HepG2 (cell line): ENCODE measurements around the gene KCND3. TPM values are rescaled to one million over a fixed set of nuclear protein-coding genes. Genes with fewer than 3 reads are reported as not detected.

Source experiments
- ATAC-seq: fragments of 200-7000 bp; cut with Tn5 transposase; 3 replicates; pipeline ENCODE4 v1.9.1; 2020; ENCODE audit warnings: mild to moderate bottlenecking, moderate library complexity
- BruUV-seq: library from RNA; stranded (reverse); fragments of 400-500 nt; replicated peaks from 2 replicates; lab custom pipeline; 2021; lab: Mats Ljungman, UMichigan
- CTCF ChIA-PET: fragments of 300-600 bp; formaldehyde crosslinking; extraction: SDS; loops from one replicate; lab custom pipeline; 2021; ENCODE audit warnings: low total read pairs, inconsistent platforms, low intra/inter-chr PET ratio; lab: Yijun Ruan, JAX
- POLR2A ChIA-PET: fragments of 350-600 bp; sonication (Branson Sonifier 250); formaldehyde crosslinking; loops from one replicate; lab custom pipeline; 2020; ENCODE audit warnings: antibody characterized with exemption, inconsistent platforms; lab: Yijun Ruan, JAX
- DNase-seq: peaks from one replicate; pipeline ENCODE4 v3.0.0-alpha.2; 2015; ENCODE audit warnings: low spot score
- FAIRE-seq: peaks from 3 replicates; lab custom pipeline; 2011; peaks lifted over from hg19 to GRCh38; lab: Jason Lieb, UNC
- H2AFZ ChIP-seq: one replicate; pipeline ENCODE4 v1.6.1; 2011; ENCODE audit warnings: low read length, inconsistent platforms
- H3K27ac ChIP-seq: fragments of 300-600 bp; 3 replicates; pipeline ENCODE4 v1.8.0; 2011; ENCODE audit warnings: mixed run types, mild to moderate bottlenecking, mixed read lengths, low read length, inconsistent platforms; ENCODE audit not compliant: insufficient read depth; ENCODE audit errors: extremely low read length
- H3K27me3 ChIP-seq, 2 experiments: fragments of 200-600 bp in 1 of 2; 2 replicates in 1 of 2; 3 replicates in 1 of 2; pipeline versions ENCODE4 v1.6.0 to v1.8.0; 2011; ENCODE audit warnings: low read length in 2 of 2, mild to moderate bottlenecking in 2 of 2, moderate library complexity in 2 of 2, inconsistent platforms in 1 of 2; ENCODE audit not compliant: insufficient read depth in 2 of 2, control insufficient read depth in 1 of 2
- H3K36me3 ChIP-seq, 2 experiments: fragments of 200-600 bp in 1 of 2; replicated peaks in 1 of 2; 2 replicates in 1 of 2; 3 replicates in 1 of 2; pipeline versions ENCODE4 v1.5.1 to v1.8.0; 2011; ENCODE audit warnings: low read length in 2 of 2, inconsistent platforms in 1 of 2; ENCODE audit not compliant: insufficient read depth in 2 of 2, control insufficient read depth in 1 of 2
- H3K4me1 ChIP-seq: 2 replicates; pipeline ENCODE4 v1.5.1; 2012; ENCODE audit warnings: low read length, inconsistent platforms; ENCODE audit not compliant: insufficient read depth
- H3K4me2 ChIP-seq: 2 replicates; pipeline ENCODE4 v1.6.0; 2011; ENCODE audit warnings: low read depth, low read length, inconsistent platforms
- H3K4me3 ChIP-seq, 3 experiments: fragments of 200-600 bp in 1 of 3; sonication (generic), shearing (Covaris generic) in 1 of 3; replicated peaks in 1 of 3; 2 replicates each; pipeline ENCODE4 v1.5.1; 2011 to 2016; ENCODE audit warnings: low read length in 3 of 3, inconsistent platforms in 2 of 3, low read depth in 2 of 3, mild to moderate bottlenecking in 2 of 3, control low read depth in 1 of 3, mixed read lengths in 1 of 3; ENCODE audit not compliant: insufficient read depth in 1 of 3
- H3K79me2 ChIP-seq: one replicate; pipeline ENCODE4 v1.6.1; 2011; ENCODE audit warnings: low read length, inconsistent platforms; ENCODE audit not compliant: insufficient read depth
- H3K9ac ChIP-seq: 2 replicates; pipeline ENCODE4 v1.6.0; 2011; ENCODE audit warnings: mild to moderate bottlenecking, low read depth, low read length, inconsistent platforms; ENCODE audit not compliant: insufficient read depth
- H3K9me3 ChIP-seq: 2 replicates; pipeline ENCODE4 v1.5.1; 2012; ENCODE audit warnings: mild to moderate bottlenecking, low read length
- H4K20me1 ChIP-seq: 2 replicates; pipeline ENCODE4 v1.6.0; 2011; ENCODE audit warnings: inconsistent platforms, mild to moderate bottlenecking, low read length, moderate library complexity; ENCODE audit not compliant: insufficient read depth
- BCLAF1 ChIP-seq: fragments of 450-650 bp; IDR thresholded peaks from 2 replicates; pipeline ENCODE4 v1.6.1; 2017; ENCODE audit warnings: mild to moderate bottlenecking
- HNRNPLL ChIP-seq: fragments of 200-400 bp; formaldehyde crosslinking; IDR thresholded peaks from 2 replicates; pipeline ENCODE4 v1.6.1; 2017; ENCODE audit warnings: mild to moderate bottlenecking, low read depth, low read length; ENCODE audit not compliant: poor library complexity, severe bottlenecking
- NAIF1 ChIP-seq: sonication (generic); formaldehyde crosslinking; IDR thresholded peaks from 2 replicates; pipeline ENCODE4 v1.5.0; 2020; ENCODE audit warnings: mild to moderate bottlenecking, missing genetic modification reagents, borderline replicate concordance
- NFKB2 ChIP-seq: sonication (generic); formaldehyde crosslinking; IDR thresholded peaks from 2 replicates; pipeline ENCODE4 v1.4.0; 2020; ENCODE audit warnings: missing genetic modification reagents, borderline replicate concordance
- SATB2 ChIP-seq: sonication (generic); formaldehyde crosslinking; IDR thresholded peaks from 2 replicates; pipeline ENCODE4 v1.5.0; 2020; ENCODE audit warnings: missing genetic modification reagents
- WGBS: methylation state at CpG from one replicate; pipeline ENCODE4 v1.1.6; 2017; ENCODE audit warnings: low lambda C conversion rate; 5-methylcytosine and 5-hydroxymethylcytosine counted together
- in situ Hi-C: cut with HindIII; loops from 2 replicates; pipeline ENCODE4 v1.10.0; 2017; ENCODE audit warnings: low pct_unique_long_range_greater_than_20kb; ENCODE audit not compliant: extremely low pct_ligation_motif_present
- intact Hi-C: fragments of 100-400 bp; cut with micrococcal nuclease; formaldehyde crosslinking; loops from one replicate; pipeline ENCODE4 v1.10.0; 2022; ENCODE audit not compliant: unreplicated experiment
- polyA plus RNA-seq, 8 experiments: library from polyadenylated mRNA; depleted of rRNA in 3 of 8; stranded (reverse) in 7 of 8; unstranded in 1 of 8; fragments of >200 nt; fragmentation: Illumina TruSeq in 4 of 8; extraction: Trizol in 4 of 8; gene quantifications; 2 replicates each; pipeline versions ENCODE4 v1.2.1 to v1.2.3, GENCODE V29; 2011 to 2016; ENCODE audit warnings: low read depth in 4 of 8, missing spikeins in 1 of 8, mixed read lengths in 1 of 8; ENCODE audit not compliant: insufficient read depth in 1 of 8
- total RNA-seq, 5 experiments: library from RNA; depleted of rRNA; stranded (reverse); fragments of >200 nt; fragmentation: Illumina TruSeq; extraction: Trizol; gene quantifications; 2 replicates each; pipeline ENCODE4 v1.2.3, GENCODE V29; 2016; ENCODE audit warnings: low read depth in 1 of 5
- TF ChIP-seq, protein P1 (sequence below): sonication (generic); formaldehyde crosslinking; IDR thresholded peaks from 2 replicates; pipeline ENCODE4 v1.4.0; 2020; ENCODE audit warnings: mild to moderate bottlenecking, missing genetic modification reagents
- TF ChIP-seq, protein P2 (sequence below): sonication (generic); formaldehyde crosslinking; IDR thresholded peaks from 2 replicates; pipeline ENCODE4 v1.5.0; 2020; ENCODE audit warnings: mild to moderate bottlenecking, missing genetic modification reagents

KCND3 gene
- total and polyA plus RNA-seq, 2 of the 13 experiments (the other 11 are each of a cell fraction or from before 2014, with no cell fraction given): 0.04 TPM; not detected in 1

GRCh38 chr1:111850109-111850508, 139.4 kb downstream of the KCND3 start:
- H3K4me3 ChIP-seq: no peak overlapping the region
- WGBS: 0% methylated on average over 2 of the region's 2 CpGs
- peaks cover 7 to 29% of the 10 kb centered on the region in 2 experiments for H3K27me3 ChIP-seq
- H3K9ac ChIP-seq: no peak overlapping the region
- no TSS peak for BruUV-seq
- no peaks in the 10 kb centered on the region for H3K79me2 ChIP-seq
- H4K20me1 ChIP-seq: no peaks in the 10 kb centered on the region
- H3K27ac ChIP-seq: no peak overlapping the region
- POLR2A ChIA-PET: no interaction called here
- intact Hi-C loops (no loop called here), in situ Hi-C loops (no loop called here)
- no peaks in the 10 kb centered on the region for H3K4me1 ChIP-seq
- ATAC-seq (no peak), DNase-seq (no peak), FAIRE-seq (no peak)
- no peak overlapping the region for H3K4me2 ChIP-seq
- no peak for TF ChIP-seq HNRNPLL
- TF ChIP-seq NFKB2 (CRISPR knock-in tag): no peak
- TF ChIP-seq, protein P1, sequence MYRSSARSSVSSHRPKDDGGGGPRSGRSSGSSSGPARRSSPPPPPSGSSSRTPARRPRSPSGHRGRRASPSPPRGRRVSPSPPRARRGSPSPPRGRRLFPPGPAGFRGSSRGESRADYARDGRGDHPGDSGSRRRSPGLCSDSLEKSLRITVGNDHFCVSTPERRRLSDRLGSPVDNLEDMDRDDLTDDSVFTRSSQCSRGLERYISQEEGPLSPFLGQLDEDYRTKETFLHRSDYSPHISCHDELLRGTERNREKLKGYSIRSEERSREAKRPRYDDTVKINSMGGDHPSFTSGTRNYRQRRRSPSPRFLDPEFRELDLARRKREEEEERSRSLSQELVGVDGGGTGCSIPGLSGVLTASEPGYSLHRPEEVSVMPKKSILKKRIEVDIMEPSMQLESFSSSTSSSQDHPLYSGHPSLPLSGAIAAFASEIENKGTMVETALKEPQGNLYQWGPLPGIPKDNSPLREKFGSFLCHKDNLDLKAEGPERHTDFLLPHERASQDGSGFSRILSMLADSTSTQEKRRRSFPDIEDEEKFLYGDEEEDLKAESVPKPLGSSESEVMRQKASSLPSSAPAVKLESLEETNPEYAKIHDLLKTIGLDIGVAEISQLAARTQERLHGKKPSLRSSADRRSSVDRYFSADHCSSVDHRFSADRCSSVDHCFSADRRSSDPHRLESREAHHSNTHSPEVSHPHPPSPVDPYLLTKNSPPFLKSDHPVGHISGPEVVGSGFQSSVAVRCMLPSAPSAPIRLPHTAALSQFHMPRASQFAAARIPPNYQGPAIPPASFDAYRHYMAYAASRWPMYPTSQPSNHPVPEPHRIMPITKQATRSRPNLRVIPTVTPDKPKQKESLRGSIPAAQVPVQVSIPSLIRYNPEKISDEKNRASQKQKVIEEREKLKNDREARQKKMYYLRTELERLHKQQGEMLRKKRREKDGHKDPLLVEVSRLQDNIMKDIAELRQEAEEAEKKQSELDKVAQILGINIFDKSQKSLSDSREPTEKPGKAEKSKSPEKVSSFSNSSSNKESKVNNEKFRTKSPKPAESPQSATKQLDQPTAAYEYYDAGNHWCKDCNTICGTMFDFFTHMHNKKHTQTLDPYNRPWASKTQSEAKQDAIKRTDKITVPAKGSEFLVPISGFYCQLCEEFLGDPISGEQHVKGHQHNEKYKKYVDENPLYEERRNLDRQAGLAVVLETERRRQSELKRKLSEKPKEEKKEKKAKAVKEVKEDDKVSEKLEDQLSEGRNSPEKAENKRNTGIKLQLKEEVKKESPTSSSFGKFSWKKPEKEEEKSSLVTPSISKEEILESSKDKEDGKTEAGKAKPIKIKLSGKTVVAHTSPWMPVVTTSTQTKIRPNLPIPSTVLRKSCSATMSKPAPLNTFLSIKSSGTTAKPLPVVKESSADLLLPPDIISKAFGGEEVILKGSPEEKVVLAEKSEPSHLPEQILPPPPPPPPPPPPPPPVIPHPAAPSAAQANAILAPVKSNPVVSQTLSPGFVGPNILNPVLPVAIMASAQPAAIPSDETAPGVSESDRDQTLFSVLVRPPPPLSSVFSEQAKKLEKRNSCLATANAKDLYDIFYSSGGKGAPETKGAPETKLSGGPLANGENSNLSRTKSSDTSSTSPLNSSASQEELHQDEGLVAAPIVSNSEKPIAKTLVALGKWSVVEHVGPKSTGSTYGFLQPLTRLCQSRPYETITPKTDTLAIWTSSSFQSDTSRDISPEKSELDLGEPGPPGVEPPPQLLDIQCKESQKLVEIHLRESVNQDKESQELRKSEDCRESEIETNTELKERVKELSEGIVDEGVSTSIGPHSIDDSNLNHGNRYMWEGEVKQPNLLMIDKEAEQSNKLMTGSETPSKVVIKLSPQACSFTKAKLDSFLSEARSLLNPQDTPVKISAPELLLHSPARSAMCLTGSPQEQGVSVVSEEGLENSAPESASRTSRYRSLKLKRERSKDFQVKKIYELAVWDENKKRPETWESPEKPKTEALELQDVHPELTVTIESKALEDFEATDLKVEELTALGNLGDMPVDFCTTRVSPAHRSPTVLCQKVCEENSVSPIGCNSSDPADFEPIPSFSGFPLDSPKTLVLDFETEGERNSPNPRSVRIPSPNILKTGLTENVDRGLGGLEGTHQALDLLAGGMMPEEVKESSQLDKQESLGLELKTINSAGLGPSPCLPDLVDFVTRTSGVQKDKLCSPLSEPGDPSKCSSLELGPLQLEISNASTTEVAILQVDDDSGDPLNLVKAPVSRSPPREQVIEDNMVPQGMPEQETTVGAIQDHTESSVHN (CRISPR knock-in tag): no peak
- TF ChIP-seq BCLAF1: no peak
- TF ChIP-seq NAIF1 (CRISPR knock-in tag): no peak
- TF ChIP-seq, protein P2, sequence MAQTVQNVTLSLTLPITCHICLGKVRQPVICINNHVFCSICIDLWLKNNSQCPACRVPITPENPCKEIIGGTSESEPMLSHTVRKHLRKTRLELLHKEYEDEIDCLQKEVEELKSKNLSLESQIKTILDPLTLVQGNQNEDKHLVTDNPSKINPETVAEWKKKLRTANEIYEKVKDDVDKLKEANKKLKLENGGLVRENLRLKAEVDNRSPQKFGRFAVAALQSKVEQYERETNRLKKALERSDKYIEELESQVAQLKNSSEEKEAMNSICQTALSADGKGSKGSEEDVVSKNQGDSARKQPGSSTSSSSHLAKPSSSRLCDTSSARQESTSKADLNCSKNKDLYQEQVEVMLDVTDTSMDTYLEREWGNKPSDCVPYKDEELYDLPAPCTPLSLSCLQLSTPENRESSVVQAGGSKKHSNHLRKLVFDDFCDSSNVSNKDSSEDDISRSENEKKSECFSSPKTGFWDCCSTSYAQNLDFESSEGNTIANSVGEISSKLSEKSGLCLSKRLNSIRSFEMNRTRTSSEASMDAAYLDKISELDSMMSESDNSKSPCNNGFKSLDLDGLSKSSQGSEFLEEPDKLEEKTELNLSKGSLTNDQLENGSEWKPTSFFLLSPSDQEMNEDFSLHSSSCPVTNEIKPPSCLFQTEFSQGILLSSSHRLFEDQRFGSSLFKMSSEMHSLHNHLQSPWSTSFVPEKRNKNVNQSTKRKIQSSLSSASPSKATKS (CRISPR knock-in tag): no peak
- no peak for TF ChIP-seq SATB2 (CRISPR knock-in tag)
- no peaks in the 10 kb centered on the region for H3K36me3 ChIP-seq
- H3K9me3 ChIP-seq: no peaks in the 10 kb centered on the region
- H2AFZ ChIP-seq: no peak overlapping the region
- CTCF ChIA-PET: no interaction called here
